LNCAP (cell line): Measurements from ENCODE around the gene GJC2.

ENCODE experiments used
- TF ChIP-seq, protein P1 (sequence below): fragments of 450-650 bp; IDR thresholded peaks from 2 replicates; pipeline ENCODE4 v1.5.1; 2017; ENCODE audit warnings: mild to moderate bottlenecking

Gene GJC2

DNA sequence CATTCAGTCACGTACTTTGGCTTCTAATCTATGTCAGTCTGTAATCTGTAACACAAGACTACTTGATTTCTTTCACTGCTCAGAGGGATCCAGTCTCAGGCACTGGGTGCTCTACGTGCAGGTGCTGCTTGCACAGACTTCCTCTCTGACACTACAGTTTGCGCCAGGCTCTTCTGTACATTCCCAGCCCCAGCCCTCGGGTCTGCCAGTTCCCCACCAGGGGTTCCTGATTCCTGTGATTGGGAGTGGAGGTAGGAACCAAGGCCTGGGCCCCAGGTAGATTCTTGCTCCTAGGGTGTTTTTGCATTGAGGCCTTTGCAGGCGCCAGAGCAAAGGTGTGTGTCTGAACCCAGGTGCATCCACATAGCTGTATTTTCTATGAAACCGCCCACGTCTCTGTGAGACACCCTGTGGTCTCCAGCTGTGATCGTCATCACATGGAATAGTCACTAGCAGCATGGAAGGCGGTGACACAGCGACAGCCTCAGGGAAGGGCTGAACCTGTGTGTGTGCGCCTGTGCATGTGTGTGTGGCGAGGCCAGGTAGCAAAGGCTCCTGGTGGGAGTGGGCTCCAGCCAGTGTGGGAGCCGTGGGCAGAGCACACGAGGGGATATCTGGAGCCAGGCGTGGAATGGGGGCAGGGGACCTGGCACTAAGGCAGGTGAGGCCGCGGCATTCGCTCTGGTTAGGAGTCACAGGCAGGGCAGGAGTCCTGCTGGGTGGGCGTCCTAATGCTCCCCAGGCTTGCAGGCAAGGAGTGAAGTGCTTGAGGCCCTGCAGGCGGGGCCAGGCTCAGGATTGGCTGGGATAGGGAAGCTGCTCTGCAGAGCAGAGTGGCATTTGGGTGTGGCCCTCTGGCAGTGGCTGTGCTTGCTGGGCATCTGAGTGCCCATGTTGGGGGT, 5.2 kb downstream of the GJC2 start:
- TF ChIP-seq, protein P1, sequence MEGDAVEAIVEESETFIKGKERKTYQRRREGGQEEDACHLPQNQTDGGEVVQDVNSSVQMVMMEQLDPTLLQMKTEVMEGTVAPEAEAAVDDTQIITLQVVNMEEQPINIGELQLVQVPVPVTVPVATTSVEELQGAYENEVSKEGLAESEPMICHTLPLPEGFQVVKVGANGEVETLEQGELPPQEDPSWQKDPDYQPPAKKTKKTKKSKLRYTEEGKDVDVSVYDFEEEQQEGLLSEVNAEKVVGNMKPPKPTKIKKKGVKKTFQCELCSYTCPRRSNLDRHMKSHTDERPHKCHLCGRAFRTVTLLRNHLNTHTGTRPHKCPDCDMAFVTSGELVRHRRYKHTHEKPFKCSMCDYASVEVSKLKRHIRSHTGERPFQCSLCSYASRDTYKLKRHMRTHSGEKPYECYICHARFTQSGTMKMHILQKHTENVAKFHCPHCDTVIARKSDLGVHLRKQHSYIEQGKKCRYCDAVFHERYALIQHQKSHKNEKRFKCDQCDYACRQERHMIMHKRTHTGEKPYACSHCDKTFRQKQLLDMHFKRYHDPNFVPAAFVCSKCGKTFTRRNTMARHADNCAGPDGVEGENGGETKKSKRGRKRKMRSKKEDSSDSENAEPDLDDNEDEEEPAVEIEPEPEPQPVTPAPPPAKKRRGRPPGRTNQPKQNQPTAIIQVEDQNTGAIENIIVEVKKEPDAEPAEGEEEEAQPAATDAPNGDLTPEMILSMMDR = no peak

DNA sequence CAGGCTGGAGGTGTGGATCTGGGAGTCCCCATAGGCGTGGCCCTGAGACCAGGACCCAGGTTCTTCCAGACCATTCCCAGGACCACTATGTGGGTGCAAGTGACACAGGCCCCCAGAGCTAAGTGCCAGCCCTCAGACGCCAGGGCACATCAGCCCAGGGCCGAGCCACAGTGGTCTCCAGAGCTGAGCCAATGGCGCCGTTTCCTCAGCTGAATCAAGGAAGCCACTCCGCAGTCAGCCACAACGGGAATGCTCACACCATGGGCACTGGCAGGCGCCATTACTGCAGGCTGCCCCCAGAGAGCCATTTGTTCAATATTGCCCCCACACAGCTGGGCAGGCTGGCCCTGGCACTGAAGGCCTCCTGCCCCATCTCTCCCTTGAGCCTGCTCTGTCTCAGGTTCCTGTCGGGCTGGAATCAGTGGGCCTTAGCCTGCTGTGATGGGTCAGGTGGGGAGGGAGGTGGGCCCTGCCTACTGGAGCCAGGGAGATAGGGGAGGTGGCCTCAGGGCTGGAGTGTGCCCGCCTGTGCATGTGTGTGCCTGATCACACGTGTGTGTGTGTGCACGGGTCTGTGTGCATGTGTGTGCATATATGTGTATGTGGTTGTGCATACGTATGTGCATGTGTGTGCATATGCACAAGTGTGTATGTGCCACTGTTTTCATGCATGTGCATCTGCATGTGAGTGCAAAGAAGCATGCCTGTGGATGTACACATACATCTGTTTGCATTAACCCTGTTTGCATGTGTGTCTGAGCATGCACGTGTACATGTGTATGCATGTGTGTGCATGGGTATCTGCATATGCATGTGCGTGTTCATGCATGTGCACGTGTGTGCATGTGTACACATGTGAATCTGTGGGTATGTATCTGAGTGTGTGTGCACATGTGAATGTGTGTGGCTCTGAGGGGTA, 6.1 kb downstream of the GJC2 start:
- TF ChIP-seq, protein P1 = no peak

DNA sequence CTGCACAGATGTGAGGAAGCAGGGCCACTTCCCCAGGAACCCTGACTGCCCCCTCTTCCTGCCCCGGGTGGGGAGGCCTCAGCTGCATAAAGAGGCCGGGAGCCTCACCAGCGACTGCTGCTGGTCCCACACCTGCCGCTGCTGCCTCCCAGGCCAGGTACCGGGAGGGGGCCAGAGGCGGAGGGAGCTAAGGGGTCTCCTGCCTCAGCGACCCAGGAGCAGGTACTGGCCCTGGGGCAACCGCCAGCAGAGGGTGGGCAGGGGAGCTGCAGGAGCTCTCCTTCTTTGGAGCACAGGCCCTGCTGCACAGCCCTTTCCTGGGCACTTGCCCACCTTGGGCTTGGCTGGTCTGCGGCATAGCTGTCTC, 6.8 kb downstream of the GJC2 start:
- TF ChIP-seq, protein P1 = no peak

DNA sequence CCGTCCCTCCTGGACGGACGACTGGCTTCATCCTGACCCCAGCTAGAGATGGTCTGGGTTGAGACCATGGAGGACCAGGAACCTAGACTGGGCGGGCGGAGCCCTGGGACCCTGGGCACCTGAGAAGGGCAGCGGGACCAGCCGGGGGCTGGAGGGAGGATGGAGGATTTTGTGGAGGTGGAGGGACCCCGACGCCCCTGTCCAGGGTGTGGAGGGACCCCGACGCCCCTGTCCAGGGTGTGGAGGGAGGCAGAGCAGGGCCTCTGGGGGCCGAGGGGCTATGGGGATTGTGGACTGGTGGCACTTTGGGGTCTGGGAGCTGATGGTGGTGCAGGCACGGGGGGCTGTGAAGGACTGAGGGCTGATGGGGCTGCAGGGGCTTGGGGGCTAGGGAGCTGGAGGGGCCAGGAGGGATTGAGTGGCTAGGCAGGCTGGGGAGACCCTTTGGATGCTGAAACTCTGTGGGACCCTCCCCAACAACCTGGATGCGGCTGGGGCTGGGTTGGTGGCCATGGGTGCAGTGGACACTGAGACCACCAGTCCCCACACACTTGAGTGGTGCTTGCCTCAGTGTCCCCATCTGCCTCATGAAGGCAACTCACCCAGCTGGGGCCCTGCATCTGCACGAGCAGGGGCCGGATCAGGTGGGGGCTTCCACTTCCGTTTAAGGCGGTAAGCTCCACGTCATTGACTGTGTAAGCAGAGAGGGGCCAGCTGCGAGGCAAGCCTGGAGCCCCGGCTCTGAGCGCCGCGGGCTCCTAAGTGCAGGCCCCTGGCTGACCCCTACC, 7.4 kb downstream of the GJC2 start:
- TF ChIP-seq, protein P1 = no peak

DNA sequence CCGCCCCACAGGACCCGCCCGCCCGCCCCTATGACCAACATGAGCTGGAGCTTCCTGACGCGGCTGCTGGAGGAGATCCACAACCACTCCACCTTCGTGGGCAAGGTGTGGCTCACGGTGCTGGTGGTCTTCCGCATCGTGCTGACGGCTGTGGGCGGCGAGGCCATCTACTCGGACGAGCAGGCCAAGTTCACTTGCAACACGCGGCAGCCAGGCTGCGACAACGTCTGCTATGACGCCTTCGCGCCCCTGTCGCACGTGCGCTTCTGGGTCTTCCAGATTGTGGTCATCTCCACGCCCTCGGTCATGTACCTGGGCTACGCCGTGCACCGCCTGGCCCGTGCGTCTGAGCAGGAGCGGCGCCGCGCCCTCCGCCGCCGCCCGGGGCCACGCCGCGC, 8.0 kb downstream of the GJC2 start:
- TF ChIP-seq, protein P1 = no peak

DNA sequence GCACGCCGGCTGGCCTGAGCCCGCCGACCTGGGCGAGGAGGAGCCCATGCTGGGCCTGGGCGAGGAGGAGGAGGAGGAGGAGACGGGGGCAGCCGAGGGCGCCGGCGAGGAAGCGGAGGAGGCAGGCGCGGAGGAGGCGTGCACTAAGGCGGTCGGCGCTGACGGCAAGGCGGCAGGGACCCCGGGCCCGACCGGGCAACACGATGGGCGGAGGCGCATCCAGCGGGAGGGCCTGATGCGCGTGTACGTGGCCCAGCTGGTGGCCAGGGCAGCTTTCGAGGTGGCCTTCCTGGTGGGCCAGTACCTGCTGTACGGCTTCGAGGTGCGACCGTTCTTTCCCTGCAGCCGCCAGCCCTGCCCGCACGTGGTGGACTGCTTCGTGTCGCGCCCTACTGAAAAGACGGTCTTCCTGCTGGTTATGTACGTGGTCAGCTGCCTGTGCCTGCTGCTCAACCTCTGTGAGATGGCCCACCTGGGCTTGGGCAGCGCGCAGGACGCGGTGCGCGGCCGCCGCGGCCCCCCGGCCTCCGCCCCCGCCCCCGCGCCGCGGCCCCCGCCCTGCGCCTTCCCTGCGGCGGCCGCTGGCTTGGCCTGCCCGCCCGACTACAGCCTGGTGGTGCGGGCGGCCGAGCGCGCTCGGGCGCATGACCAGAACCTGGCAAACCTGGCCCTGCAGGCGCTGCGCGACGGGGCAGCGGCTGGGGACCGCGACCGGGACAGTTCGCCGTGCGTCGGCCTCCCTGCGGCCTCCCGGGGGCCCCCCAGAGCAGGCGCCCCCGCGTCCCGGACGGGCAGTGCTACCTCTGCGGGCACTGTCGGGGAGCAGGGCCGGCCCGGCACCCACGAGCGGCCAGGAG, 8.6 kb downstream of the GJC2 start:
- TF ChIP-seq, protein P1 = no peak
